BJ (cell line): Measurements from ENCODE around the gene ANKRD29. TPM values are rescaled to one million over a fixed set of nuclear protein-coding genes. Genes with fewer than 3 reads are reported as not detected.
A peak's percentile ranks its signal among the peaks of the same experiment; 100 is the strongest.

Source experiments
- CTCF ChIA-PET: fragments of 350-600 bp; formaldehyde crosslinking; extraction: SDS; loops from one replicate; lab custom pipeline; 2021; ENCODE audit warnings: antibody characterized with exemption, inconsistent platforms; lab: Yijun Ruan, JAX
- POLR2A ChIA-PET: fragments of 300-600 bp; sonication (Branson Sonifier 250); formaldehyde crosslinking; extraction: SDS; loops from one replicate; lab custom pipeline; 2021; ENCODE audit warnings: antibody characterized with exemption; lab: Charles Lee
- DNase-seq: peaks from one replicate; pipeline ENCODE4 v3.0.0-alpha.2; 2011; ENCODE audit warnings: low read depth
- H3K27me3 ChIP-seq: 2 replicates; pipeline ENCODE4 v1.6.0; 2011; ENCODE audit warnings: low read length; ENCODE audit not compliant: control insufficient read depth, insufficient read depth
- H3K36me3 ChIP-seq: 2 replicates; pipeline ENCODE4 v1.5.1; 2011; ENCODE audit warnings: low read length; ENCODE audit not compliant: control insufficient read depth, insufficient read depth
- H3K4me3 ChIP-seq: 2 replicates; pipeline ENCODE4 v1.5.1; 2011; ENCODE audit warnings: low read depth, mild to moderate bottlenecking, control low read depth, low read length
- CTCF ChIP-seq: IDR thresholded peaks from 2 replicates; pipeline ENCODE4 v1.5.1; 2011; ENCODE audit warnings: low read depth, mild to moderate bottlenecking, control low read depth, inconsistent platforms, low read length, moderate library complexity; ENCODE audit not compliant: insufficient read depth
- polyA plus RNA-seq: library from polyadenylated mRNA; depleted of rRNA; stranded (reverse); fragments of >200 nt; gene quantifications from 2 replicates; pipeline ENCODE4 v1.2.3, GENCODE V29; 2011

Gene ANKRD29
- polyA plus RNA-seq, 1 experiment = 4.7 TPM

DNA sequence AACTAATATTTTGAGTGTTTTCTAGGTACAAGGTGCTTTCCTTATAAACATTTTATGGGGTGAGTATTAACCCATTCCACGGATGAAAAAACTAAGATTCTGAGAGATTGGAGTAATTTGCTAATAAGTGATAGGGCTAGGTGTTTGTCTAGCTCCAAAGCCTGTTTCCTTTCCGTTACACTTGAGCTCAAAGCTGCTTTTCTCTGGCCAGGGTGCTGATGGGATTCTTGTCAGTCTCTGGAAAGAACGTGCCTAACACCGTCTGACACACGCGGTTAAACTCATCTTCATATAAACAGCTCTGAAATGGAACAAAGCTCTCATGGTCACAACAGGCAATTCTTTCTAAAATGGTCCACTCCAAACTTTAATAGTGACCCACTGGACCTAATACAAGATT is 2.0 kb upstream of the ANKRD29 start:
- Histone ChIP-seq H3K4me3 (no peak overlapping the region), H3K36me3 (no peaks in the 10 kb centered on the region), H3K27me3 (peaks cover 14% of the 10 kb centered on the region)
- ChIA-PET CTCF (interaction anchor here (1.0 to 1.5 kb wide), 4 partner anchors 10 to 42 kb away, joined by 3 to 5 read pairs (median 3); no protein-coding TSS in a partner anchor), POLR2A (no interaction called here)
- TF ChIP-seq CTCF = no peak
- DNase-seq = no peak

- CTCF ChIA-PET = interaction anchor here (1.0 to 1.5 kb wide), 2 partner anchors 21 to 41 kb away, joined by 3 to 4 read pairs; no protein-coding TSS in a partner anchor
- Histone ChIP-seq H3K36me3 (no peaks in the 10 kb centered on the region), H3K27me3 (peaks cover 11% of the 10 kb centered on the region), H3K4me3 (peak overlapping the region; percentile 51)
- POLR2A ChIA-PET = no interaction called here
- no peak for DNase-seq
- TF ChIP-seq CTCF = no peak
Observed at GRCh38 chr18:23661735-23662308, 889 bp downstream of the ANKRD29 start.

DNA sequence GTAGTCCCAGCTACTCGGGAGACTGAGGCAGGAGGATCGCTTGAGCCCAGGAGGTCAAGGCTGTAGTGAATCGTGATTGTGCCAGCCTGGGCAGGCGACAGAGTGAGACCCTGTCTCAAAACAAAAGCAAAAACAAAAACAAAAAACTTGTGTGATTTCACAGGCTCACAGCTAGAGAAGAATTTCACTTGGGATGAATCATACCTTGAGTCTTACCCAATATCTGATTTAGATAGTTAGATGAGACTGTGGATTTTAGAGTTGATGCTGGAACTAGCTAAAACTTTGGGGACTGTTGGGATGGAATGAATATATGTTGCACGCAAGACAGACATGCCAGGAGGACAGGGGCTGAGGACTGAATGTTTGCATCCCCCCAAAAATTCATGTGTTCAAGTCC is 4.4 kb downstream of the ANKRD29 start:
- ChIA-PET CTCF (interaction anchor here (0.6 kb wide), 1 partner anchor 44 kb away, joined by 3 read pairs; no protein-coding TSS in a partner anchor), POLR2A (no interaction called here)
- no peak for DNase-seq
- no peaks in the 10 kb centered on the region for H3K36me3 ChIP-seq
- H3K27me3 ChIP-seq = peaks cover 9% of the 10 kb centered on the region
- TF ChIP-seq CTCF = no peak
- H3K4me3 ChIP-seq = no peak overlapping the region

DNA sequence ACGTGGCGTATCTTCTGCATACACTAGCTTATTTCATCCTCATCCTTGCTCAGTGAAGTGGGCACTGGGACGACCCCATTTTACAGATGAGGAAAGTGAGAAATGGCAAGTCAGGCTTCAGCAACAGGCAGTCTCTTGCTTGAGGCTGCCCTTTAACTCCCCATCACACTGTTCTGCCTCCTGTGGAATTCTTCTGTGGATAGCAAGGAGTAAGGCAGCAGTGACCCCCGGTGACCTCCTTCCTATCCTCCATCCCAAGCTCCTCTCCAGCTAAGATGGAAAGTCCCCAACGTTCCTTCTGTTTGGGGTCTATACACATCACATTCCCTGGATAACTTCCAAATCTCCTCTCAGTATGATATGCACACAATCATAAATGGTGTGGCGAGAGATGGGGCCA is 10.5 kb downstream of the ANKRD29 start:
- no peak for TF ChIP-seq CTCF
- Histone ChIP-seq H3K27me3 (no peaks in the 10 kb centered on the region), H3K36me3 (no peaks in the 10 kb centered on the region), H3K4me3 (no peak overlapping the region)
- ChIA-PET CTCF (interaction anchor here (0.8 to 1.8 kb wide), 3 partner anchors 13 to 51 kb away, joined by 3 to 7 read pairs (median 5); no protein-coding TSS in a partner anchor), POLR2A (no interaction called here)
- no peak for DNase-seq

- CTCF ChIA-PET = interaction anchor here (0.7 to 1.8 kb wide), 9 partner anchors 11 to 267 kb away, joined by 3 to 7 read pairs (median 3); partner anchors contain the start of gene ANKRD29
- peak; percentile 67 for DNase-seq
- POLR2A ChIA-PET = interaction anchor here (0.5 kb wide), 1 partner anchor 68 kb away, joined by 7 read pairs; no protein-coding TSS in a partner anchor
Observed at GRCh38 chr18:23650968-23651927, 11.5 kb downstream of the ANKRD29 start.

More at GRCh38 chr18:23650968-23651927, 11.5 kb downstream of the ANKRD29 start:
- H3K27me3 ChIP-seq = no peaks in the 10 kb centered on the region
- H3K4me3 ChIP-seq = no peak overlapping the region
- TF ChIP-seq CTCF = no peak
- no peaks in the 10 kb centered on the region for H3K36me3 ChIP-seq
